ENCODE data around the gene LCE2A. TPM values are rescaled to one million over a fixed set of nuclear protein-coding genes. Genes with fewer than 3 reads are reported as not detected.

The LCE2A gene, protein sequence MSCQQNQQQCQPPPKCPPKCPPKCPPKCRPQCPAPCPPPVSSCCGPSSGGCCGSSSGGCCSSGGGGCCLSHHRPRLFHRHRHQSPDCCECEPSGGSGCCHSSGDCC
- total RNA-seq (2022; extraction: Qiagen RNA extraction; ENCODE audit: low read depth) = not detected in 5 replicates

DNA sequence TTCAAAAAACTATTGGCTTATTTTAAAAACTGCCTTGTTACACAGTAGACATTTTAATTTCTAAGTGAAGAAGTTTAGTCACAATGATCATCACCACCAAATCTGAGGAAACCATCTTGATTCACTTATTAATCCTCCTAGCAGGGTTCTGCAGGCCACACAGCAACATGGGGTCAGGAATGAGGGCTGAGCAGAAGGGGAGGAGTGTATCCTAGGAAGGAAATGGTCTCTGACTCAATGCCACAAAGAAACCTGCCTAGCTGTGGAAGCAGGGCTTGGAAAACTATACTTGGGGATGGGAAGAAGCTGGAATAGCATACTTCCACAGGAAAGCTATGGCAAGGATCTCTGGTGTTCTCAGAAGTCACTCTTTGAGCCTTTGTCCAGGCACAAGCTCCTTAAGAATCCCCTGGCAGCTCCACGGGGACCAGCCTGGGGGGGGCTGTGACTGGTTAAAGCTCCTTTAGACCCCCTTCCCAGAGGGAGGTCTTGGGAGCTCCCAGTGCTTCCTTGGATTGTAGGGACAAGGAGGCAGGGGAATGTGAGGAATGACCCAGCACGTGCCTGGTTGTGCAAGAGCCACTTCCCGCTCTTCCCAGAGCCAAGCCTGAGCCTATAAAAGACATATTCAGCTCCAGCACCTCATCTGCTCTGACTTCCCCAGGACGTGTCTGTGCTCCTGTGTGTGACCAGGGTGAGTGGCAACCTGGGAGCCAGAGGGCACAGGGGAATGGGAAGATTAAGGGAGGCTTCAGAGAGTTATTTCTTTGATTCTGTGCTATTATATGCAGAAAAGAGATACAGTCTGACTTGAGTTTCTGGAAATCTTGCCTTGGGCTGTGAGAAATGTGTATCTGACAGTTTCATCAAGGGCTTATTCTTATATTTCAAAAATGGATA, at the start of gene LCE2A:
Gene LCE2A, plus strand, starts transcription at position 645 of the 900 bp plus-strand sequence. CDS start 557 bp downstream, outside the sequence.

DNA sequence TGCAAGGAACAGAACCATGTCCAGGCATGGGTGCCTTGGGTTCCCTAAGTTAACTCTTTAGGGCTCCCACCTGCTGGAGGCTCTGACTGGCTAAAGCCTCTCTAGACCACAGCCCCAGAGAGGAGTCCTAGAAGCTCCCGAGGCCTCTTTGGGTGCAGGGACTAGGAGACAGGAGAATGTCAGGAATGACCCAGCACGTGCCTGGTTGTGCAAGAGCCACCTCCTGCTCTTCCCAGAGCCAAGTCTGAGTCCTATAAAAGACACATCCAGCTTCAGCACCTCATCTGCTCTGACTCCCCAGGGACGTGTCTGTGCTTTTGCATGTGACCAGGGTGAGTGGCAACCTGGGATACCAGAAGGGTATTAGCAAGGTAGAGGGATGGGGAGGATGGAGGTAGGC, 35.0 kb upstream of the LCE2A start, which contains the start of gene LCE2D:
Gene LCE2D, plus strand, starts transcription at position 283 of the 400 bp plus-strand sequence. CDS start 726 bp downstream, outside the sequence.

DNA sequence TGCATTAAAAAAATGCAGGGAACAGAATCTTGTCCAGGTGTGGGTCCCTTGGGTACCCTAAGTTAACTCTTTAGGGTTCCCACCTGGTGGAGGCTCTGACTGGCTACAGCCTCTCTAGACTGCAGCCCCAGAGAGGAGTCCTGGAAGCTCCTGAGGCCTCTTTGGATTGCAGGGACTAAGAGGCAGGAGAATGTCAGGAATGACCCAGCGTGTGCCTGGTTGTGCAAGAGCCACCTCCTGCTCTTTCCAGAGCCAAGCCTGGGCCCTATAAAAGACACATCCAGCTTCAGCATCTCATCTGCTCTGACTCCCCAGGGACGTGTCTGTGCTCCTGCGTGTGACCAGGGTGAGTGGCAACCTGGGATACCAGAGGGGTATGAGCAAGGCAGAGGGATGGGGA, 23.2 kb upstream of the LCE2A start, which contains the start of gene LCE2C:
Gene LCE2C, plus strand, starts transcription at position 297 of the 400 bp plus-strand sequence. CDS start 737 bp downstream, outside the sequence.

DNA sequence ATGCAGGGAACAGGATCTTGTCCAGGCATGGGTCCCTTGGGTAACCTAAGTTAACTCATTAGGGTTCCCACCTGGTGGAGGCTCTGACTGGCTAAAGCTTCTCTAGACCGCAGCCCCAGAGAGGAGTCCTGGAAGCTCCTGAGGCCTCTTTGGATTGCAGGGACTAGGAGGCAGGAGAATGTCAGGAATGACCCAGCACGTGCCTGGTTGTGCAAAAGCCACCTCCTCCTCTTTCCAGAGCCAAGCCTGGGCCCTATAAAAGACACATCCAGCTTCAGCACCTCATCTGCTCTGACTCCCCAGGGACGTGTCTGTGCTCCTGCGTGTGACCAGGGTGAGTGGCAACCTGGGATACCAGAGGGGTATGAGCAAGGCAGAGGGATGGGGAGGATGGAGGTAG, 12.3 kb upstream of the LCE2A start, which contains the start of gene LCE2B:
Gene LCE2B, plus strand, starts transcription at position 301 of the 400 bp plus-strand sequence. CDS start 721 bp downstream, outside the sequence.

DNA sequence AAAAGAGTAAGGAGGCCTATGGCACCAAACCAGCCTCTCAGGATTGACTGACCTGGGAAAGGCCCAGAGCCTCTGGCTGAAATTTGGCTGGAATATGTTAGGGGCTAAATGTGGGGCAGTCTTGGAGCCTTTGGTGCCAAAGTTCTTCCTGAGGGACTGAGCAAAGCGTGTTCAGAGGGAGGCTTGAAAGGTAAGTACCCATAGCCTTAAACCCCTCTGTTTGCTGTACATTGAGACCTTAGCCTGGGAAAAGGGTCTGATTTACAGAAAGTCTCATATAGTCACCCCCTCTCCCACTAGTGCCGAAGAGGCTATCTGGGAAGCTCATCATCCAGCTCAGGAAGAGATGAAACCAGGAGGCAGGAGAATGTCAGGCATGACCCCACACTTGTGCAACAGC, 9.7 kb downstream of the LCE2A start, which contains the start of gene LCE4A:
Gene LCE4A, plus strand, starts transcription at position 301 of the 400 bp plus-strand sequence. CDS start 916 bp downstream, outside the sequence.

Other genes starting within 250 kb of the LCE2A start
- not detected in 5 replicates for gene LCE5A, start 187.5 kb upstream of the LCE2A start, total RNA-seq (2022; extraction: Qiagen RNA extraction; ENCODE audit: low read depth)
- gene CRCT1, start 183.9 kb upstream of the LCE2A start, total RNA-seq (2022; extraction: Qiagen RNA extraction; ENCODE audit: low read depth) = 0.42 to 0.83 TPM (median 0.60 TPM) in 3 of 5 replicates, not detected in the others
- gene LCE3E, start 131.6 kb upstream of the LCE2A start, total RNA-seq (2022; extraction: Qiagen RNA extraction; ENCODE audit: low read depth) = 0.27 to 0.31 TPM in 2 of 5 replicates, not detected in the others
- 0.82 to 1.8 TPM (median 1.3 TPM) in 5 replicates for gene LCE3D, start 117.8 kb upstream of the LCE2A start, total RNA-seq (2022; extraction: Qiagen RNA extraction; ENCODE audit: low read depth)
- not detected in 5 replicates for gene LCE3C, start 98.1 kb upstream of the LCE2A start, total RNA-seq (2022; extraction: Qiagen RNA extraction; ENCODE audit: low read depth)
- gene LCE3B, start 84.5 kb upstream of the LCE2A start, total RNA-seq (2022; extraction: Qiagen RNA extraction; ENCODE audit: low read depth) = not detected in 5 replicates
- not detected in 5 replicates for gene LCE3A, start 75.2 kb upstream of the LCE2A start, total RNA-seq (2022; extraction: Qiagen RNA extraction; ENCODE audit: low read depth)
- gene LCE2D, start 35.0 kb upstream of the LCE2A start, total RNA-seq (2022; extraction: Qiagen RNA extraction; ENCODE audit: low read depth) = not detected in 5 replicates
- gene LCE2C, start 23.1 kb upstream of the LCE2A start, total RNA-seq (2022; extraction: Qiagen RNA extraction; ENCODE audit: low read depth) = not detected in 5 replicates
- gene LCE2B, start 12.2 kb upstream of the LCE2A start, total RNA-seq (2022; extraction: Qiagen RNA extraction; ENCODE audit: low read depth) = not detected in 5 replicates
- gene LCE4A, start 9.8 kb downstream of the LCE2A start, total RNA-seq (2022; extraction: Qiagen RNA extraction; ENCODE audit: low read depth) = not detected in 5 replicates
- not detected in 5 replicates for gene KPRP, start 59.7 kb downstream of the LCE2A start, total RNA-seq (2022; extraction: Qiagen RNA extraction; ENCODE audit: low read depth)
- not detected in 5 replicates for gene LCE1F, start 76.8 kb downstream of the LCE2A start, total RNA-seq (2022; extraction: Qiagen RNA extraction; ENCODE audit: low read depth)
- gene LCE1E, start 87.9 kb downstream of the LCE2A start, total RNA-seq (2022; extraction: Qiagen RNA extraction; ENCODE audit: low read depth) = not detected in 5 replicates
- gene LCE1D, start 98.4 kb downstream of the LCE2A start, total RNA-seq (2022; extraction: Qiagen RNA extraction; ENCODE audit: low read depth) = not detected in 5 replicates
- not detected in 5 replicates for gene LCE1C, start 108.3 kb downstream of the LCE2A start, total RNA-seq (2022; extraction: Qiagen RNA extraction; ENCODE audit: low read depth)
- gene LCE1B, start 113.6 kb downstream of the LCE2A start, total RNA-seq (2022; extraction: Qiagen RNA extraction; ENCODE audit: low read depth) = not detected in 5 replicates
- gene LCE1A, start 129.1 kb downstream of the LCE2A start, total RNA-seq (2022; extraction: Qiagen RNA extraction; ENCODE audit: low read depth) = not detected in 5 replicates
- not detected in 5 replicates for gene LCE6A, start 144.5 kb downstream of the LCE2A start, total RNA-seq (2022; extraction: Qiagen RNA extraction; ENCODE audit: low read depth)
- gene LCE7A, start 161.7 kb downstream of the LCE2A start, total RNA-seq (2022; extraction: Qiagen RNA extraction; ENCODE audit: low read depth) = not detected in 5 replicates
- not detected in 5 replicates for gene SMCP, start 180.0 kb downstream of the LCE2A start, total RNA-seq (2022; extraction: Qiagen RNA extraction; ENCODE audit: low read depth)
- 0.15 TPM in 1 of 5 replicates, not detected in the others for gene IVL, start 210.2 kb downstream of the LCE2A start, total RNA-seq (2022; extraction: Qiagen RNA extraction; ENCODE audit: low read depth)
- not detected in 5 replicates for gene SPRR5, start 248.9 kb downstream of the LCE2A start, total RNA-seq (2022; extraction: Qiagen RNA extraction; ENCODE audit: low read depth)